HG03060 (cell line): ENCODE measurements around the gene LRCH3.
"Not testable (repeated sequence)": the region's sequence is repeated elsewhere in the genome, so short reads cannot be mapped to it uniquely, and the experiment has no call there.

Experiments used
- ATAC-seq: cut with Tn5 transposase; IDR thresholded peaks from one replicate; pipeline ENCODE4 v1.9.1; 2021; ENCODE audit warnings: low read depth, moderate number of reproducible peaks; ENCODE audit not compliant: unreplicated experiment

The LRCH3 gene

DNA sequence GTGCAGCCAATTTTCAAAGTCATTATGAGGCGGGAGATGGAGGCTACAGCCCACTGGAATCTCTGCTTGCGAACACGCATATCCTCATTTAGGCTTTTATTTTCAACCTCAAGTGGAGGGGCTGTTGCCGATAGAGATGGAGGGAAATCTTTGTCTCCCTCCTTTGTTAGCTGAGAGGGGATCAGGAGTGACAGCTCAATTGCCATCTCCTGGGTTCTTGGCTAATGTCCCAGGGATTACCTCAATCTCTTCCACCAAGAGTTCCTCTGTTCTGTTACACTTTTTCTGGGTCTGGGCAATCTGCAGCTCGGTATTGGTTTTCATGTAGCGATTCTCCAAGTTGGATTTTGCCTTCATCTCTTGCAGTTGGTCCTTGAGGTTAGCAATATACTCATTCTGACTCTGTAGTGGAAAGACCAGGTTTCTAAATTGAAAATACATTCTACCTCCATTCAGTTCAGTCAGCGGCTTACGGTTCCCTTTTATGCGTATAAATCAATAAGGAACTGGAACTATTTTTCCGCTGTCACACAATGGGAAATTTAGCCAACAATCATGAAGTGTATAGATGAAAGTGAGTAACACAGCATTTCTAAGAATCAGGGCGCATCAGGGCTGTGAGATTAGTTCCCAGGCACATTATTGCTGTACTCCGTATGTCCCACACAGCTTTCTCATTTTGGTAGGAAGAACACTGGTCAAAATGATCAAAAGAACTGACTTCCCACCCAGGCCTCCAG lies 122.8 kb downstream of the LRCH3 start:
- no peak for ATAC-seq

- not testable (repeated sequence) for ATAC-seq
Measured at GRCh38 chr3:197921429-197922275, 130.6 kb downstream of the LRCH3 start.

DNA sequence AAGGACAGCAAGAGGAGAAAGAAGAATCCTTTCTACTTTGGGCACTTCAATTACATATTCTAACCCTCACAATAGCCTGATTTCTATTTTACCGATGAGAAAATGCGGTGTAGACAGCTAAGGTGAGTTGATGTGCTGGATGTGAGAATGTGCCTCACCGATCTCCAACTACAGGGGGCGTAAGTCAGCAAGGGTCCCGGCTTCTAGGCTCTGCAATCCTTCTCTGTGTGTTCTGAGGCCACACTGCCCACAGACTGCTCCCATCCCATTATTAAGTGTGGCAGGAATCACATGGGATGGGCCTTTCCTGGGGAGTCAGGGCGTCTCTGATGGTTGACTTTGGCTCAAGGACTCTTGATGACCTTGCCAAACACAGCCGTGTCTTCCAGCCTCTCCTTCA lies 135.4 kb downstream of the LRCH3 start:
- ATAC-seq = no peak

- not testable (repeated sequence) for ATAC-seq
Measured at GRCh38 chr3:197927578-197927977, 136.5 kb downstream of the LRCH3 start.

DNA sequence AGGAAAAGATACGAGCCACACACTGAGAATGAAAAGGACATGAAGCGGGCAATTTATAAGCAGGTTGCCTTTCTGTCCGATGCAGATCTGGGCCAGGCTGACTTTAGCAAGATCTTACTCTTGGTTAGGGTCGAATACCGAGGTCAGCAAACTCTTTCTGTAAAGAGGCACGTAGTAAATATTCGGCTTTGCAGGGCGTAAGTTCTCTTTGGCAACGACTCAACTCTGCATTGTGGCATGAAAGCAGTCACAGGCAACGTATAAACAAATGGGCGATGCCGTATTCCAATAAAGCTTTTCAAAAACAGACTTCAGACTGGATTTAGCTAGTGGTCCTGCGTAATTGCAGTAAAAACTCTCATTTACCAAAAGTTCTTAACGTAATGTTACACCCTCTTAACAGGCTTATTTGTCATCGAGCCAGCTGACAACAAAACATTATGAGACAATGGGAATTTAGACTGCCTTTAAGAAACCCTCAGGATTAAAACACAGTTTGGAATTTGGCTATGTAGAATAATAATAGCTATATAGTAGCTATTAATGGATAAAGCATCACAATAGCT lies 145.8 kb downstream of the LRCH3 start:
- no peak for ATAC-seq
